HTR-8/SVneo (cell line): ENCODE results near the gene PTPN22.

Experiments used
- DNase-seq: peaks from one replicate; pipeline ENCODE4 v3.0.0; 2011; ENCODE audit warnings: low spot score, mixed read lengths; ENCODE audit not compliant: insufficient read length
- FAIRE-seq: peaks from 2 replicates; lab custom pipeline; 2011; peaks lifted over from hg19 to GRCh38; lab: Jason Lieb, UNC

PTPN22 gene

GRCh38 chr1:113808450-113809195 is 62.9 kb downstream of the PTPN22 start:
- DNase-seq (no peak), FAIRE-seq (no peak)

- no peak for DNase-seq
- no peak for FAIRE-seq
Measured at GRCh38 chr1:113805639-113806038, 65.9 kb downstream of the PTPN22 start.

- DNase-seq (no peak), FAIRE-seq (no peak)
Measured at GRCh38 chr1:113805256-113805531, 66.3 kb downstream of the PTPN22 start.

DNA sequence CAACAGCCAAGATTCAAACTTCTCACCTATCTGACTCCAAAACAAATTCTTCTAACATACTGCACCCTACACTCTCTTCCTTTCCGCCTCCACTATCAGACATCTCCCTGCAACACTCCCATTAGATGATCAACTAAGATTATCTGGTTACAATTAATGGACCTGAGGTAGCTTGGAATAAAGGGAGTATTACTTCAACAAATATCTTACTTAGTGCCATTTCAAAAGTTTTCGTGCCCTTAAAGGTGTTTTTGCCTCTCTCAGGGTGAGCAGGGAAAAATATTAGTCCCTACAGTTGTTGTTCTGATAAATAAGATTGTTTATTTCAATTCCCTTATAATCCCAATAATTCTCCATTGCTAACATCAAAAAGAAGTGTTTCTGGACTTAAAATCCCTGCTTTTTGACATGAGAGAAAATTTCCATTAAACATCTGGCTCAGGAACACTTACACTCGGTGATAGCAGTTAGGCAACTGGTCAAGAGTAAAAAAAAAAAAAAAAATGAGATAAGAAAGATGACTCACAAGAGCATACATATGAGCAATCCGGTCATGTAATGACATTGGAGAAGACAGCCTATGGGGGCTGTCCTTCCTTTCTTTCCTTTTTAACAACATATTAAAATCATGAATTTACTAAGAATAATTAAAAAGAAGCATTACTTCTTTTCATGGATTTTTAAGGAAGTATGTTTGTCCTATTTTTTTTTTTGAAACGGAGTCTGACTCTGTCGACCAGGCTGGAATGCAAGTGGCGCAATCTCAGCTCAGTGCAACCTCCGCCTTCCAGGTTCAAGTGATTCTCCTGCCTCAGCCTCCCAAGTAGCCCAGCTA is 66.9 kb downstream of the PTPN22 start:
- no peak for FAIRE-seq
- peak; percentile 29 for DNase-seq

- DNase-seq (no peak), FAIRE-seq (no peak)
Measured at GRCh38 chr1:113802367-113803007, 69.0 kb downstream of the PTPN22 start.

DNA sequence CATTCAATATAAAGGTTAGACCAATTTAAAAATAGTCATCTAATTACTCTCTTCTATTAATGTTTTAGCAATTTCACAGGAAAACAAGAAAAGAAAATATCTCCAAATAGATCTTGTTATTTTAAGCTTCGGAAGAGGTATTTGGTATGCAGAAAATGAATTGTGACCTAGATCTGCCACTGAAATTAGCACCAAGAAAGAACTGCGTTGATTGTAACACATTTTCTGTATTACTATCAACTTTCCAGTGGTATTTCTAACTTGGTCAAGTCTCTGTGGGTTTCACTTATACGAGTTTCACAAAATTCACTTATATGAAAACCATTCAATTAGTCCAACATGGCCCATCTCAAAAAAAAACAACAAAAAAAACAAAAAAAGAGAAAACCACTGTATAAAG is 71.0 kb downstream of the PTPN22 start:
- DNase-seq (no peak), FAIRE-seq (no peak)

GRCh38 chr1:113797472-113797871 is 74.0 kb downstream of the PTPN22 start:
- no peak for FAIRE-seq
- no peak for DNase-seq

DNA sequence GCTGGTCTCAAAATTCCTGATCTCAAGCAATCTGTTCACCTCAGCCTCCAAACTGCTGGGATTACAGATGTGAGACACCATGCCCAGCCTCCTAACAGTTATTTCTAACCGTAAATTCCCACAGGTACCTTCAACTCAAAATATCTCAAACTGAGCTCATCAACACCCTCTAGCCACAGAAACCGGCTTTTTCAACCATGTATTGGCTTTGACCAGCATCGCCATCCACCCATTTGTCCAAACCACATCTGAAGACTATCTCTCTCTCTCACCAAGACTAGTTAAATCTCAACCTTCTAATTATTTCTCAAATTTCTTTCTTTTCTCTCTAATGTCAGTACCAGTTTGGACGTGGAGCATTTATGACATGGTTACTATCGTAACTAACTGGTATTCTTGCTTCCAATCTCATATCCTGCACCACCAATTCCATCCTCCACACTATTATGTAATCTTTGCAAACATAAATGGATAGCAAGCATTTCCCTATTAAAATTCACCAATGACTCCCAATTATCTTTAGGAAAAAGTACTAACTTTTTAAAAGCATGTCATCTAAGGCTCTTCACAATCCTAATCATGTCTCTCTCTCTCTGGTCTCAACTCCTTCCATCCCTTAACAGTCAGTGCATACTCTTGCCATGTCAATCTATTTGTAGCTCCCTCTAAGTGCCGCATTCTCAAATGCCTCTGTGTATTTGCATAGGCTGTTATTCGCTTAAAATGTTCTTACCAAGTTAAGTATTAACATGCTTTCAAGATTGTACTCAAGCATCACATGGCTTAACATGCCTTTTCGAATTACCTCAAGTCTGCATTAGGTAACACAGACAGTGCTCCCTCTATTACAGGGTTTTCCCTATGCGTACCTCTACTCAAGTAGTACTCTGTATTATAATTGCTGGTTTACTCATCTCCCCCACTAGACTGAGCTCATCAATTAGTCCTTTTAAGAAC is 77.4 kb downstream of the PTPN22 start:
- no peak for DNase-seq
- FAIRE-seq = no peak

DNA sequence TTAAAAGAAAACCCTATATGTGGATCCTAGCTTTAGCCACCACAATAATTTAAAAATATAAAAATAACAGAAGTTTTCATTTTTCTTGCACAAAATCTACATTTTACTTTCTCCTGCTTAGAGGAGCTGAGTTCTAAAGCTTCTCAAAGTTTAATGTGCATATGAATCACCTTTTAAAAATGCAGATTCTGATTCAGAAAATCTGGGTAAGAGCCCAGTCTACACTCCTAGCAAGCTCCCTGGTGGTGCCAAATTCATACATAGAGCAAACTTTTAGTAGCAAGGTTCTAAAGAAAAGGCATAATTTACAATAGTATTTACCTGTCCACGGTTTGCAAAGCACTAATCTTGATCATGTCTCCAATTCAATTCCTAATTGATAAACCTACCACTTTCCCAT is 78.5 kb downstream of the PTPN22 start:
- no peak for DNase-seq
- FAIRE-seq = no peak

GRCh38 chr1:113792471-113792870 is 79.0 kb downstream of the PTPN22 start:
- FAIRE-seq = no peak
- no peak for DNase-seq

DNA sequence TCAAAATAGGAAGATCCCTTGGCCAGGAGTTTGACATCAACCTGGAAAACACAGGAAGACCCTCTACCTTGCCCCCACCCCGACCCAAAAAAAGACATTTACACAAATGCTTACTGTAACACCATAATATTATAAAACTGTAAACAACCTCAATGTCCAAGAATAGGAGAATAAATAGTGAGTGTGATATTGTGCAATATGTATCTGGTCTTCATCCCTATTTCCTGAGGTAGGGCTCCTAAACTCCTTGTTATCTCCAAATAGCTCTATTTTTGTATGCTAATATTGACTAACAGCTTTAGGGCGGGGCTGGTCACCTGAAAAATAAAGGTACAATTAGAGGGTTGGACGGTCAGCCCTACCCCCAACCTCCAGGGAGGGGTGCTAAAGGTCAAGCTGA is 82.7 kb downstream of the PTPN22 start:
- DNase-seq (no peak), FAIRE-seq (no peak)

GRCh38 chr1:113787663-113788062 is 83.8 kb downstream of the PTPN22 start:
- DNase-seq (no peak), FAIRE-seq (no peak)

- DNase-seq (peak; percentile 5), FAIRE-seq (no peak)
Measured at GRCh38 chr1:113786069-113786468, 85.4 kb downstream of the PTPN22 start.

GRCh38 chr1:113784104-113784779 is 87.3 kb downstream of the PTPN22 start:
- DNase-seq = no peak
- no peak for FAIRE-seq

- FAIRE-seq (no peak), DNase-seq (no peak)
Measured at GRCh38 chr1:113783254-113784103, 88.0 kb downstream of the PTPN22 start.

- no peak for FAIRE-seq
- DNase-seq = no peak
Measured at GRCh38 chr1:113782406-113782805, 89.1 kb downstream of the PTPN22 start.

GRCh38 chr1:113780374-113781146 is 91.0 kb downstream of the PTPN22 start:
- no peak for DNase-seq
- FAIRE-seq = no peak

GRCh38 chr1:113779542-113779941 is 92.0 kb downstream of the PTPN22 start:
- FAIRE-seq (no peak), DNase-seq (no peak)
